HepG2 (cell line): ENCODE data around the gene RAMP3. TPM values are rescaled to one million over a fixed set of nuclear protein-coding genes. Genes with fewer than 3 reads are reported as not detected.

Source experiments
- ETV6 ChIP-seq: sonication (generic); formaldehyde crosslinking; conservative IDR thresholded peaks from 2 replicates; pipeline ENCODE4 v1.4.0; 2020; ENCODE audit warnings: missing genetic modification reagents
- ISX ChIP-seq: sonication (generic); formaldehyde crosslinking; conservative IDR thresholded peaks from 2 replicates; pipeline ENCODE4 v1.5.0; 2020; ENCODE audit warnings: missing genetic modification reagents
- PHF5A ChIP-seq: IDR thresholded peaks from one replicate; pipeline ENCODE4 v1.6.1; 2018; ENCODE audit warnings: low read depth, missing genetic modification reagents; ENCODE audit not compliant: unreplicated experiment
- RARG ChIP-seq: sonication (generic); formaldehyde crosslinking; IDR thresholded peaks from 2 replicates; pipeline ENCODE4 v1.4.0; 2020; ENCODE audit warnings: low read depth, mild to moderate bottlenecking, missing genetic modification reagents
- RCOR2 ChIP-seq: IDR thresholded peaks from 2 replicates; pipeline ENCODE4 v1.6.1; 2016; ENCODE audit warnings: missing biosample characterization, missing genetic modification reagents
- REL ChIP-seq: sonication (generic); formaldehyde crosslinking; conservative IDR thresholded peaks from 2 replicates; pipeline ENCODE4 v1.8.0; 2022; ENCODE audit warnings: mild to moderate bottlenecking, missing genetic modification reagents, moderate library complexity
- STAT6 ChIP-seq: sonication (generic); formaldehyde crosslinking; IDR thresholded peaks from 2 replicates; pipeline ENCODE4 v1.4.0; 2020; ENCODE audit warnings: missing genetic modification reagents, mild to moderate bottlenecking, borderline replicate concordance
- TIGD3 ChIP-seq: sonication (generic); formaldehyde crosslinking; IDR thresholded peaks from 2 replicates; pipeline ENCODE4 v1.5.1; 2020; ENCODE audit warnings: mild to moderate bottlenecking, missing genetic modification reagents, borderline replicate concordance
- WIZ ChIP-seq: sonication (generic); formaldehyde crosslinking; IDR thresholded peaks from 2 replicates; pipeline ENCODE4 v1.5.1; 2020; ENCODE audit warnings: mild to moderate bottlenecking, missing genetic modification reagents
- ZNF660 ChIP-seq: sonication (generic); formaldehyde crosslinking; IDR thresholded peaks from 2 replicates; pipeline ENCODE4 v1.5.1; 2020; ENCODE audit warnings: mild to moderate bottlenecking, low read depth, missing genetic modification reagents, borderline replicate concordance
- polyA plus RNA-seq, 8 experiments: library from polyadenylated mRNA; depleted of rRNA in 3 of 8; stranded (reverse) in 7 of 8; unstranded in 1 of 8; fragments of >200 nt; fragmentation: Illumina TruSeq in 4 of 8; extraction: Trizol in 4 of 8; gene quantifications; 2 replicates each; pipeline versions ENCODE4 v1.2.1 to v1.2.3, GENCODE V29; 2011 to 2016; ENCODE audit warnings: low read depth in 4 of 8, missing spikeins in 1 of 8, mixed read lengths in 1 of 8; ENCODE audit not compliant: insufficient read depth in 1 of 8
- total RNA-seq, 5 experiments: library from RNA; depleted of rRNA; stranded (reverse); fragments of >200 nt; fragmentation: Illumina TruSeq; extraction: Trizol; gene quantifications; 2 replicates each; pipeline ENCODE4 v1.2.3, GENCODE V29; 2016; ENCODE audit warnings: low read depth in 1 of 5
- TF ChIP-seq, protein P1 (sequence below): sonication (generic); formaldehyde crosslinking; IDR thresholded peaks from one replicate; pipeline ENCODE4 v1.5.1; 2020; ENCODE audit warnings: mild to moderate bottlenecking, missing genetic modification reagents; ENCODE audit errors: not compliant biosample characterization
- TF ChIP-seq, protein P2 (sequence below): sonication (generic); formaldehyde crosslinking; IDR thresholded peaks from 2 replicates; pipeline ENCODE4 v1.4.0; 2020; ENCODE audit warnings: mild to moderate bottlenecking, missing genetic modification reagents

Gene RAMP3
- total and polyA plus RNA-seq, 2 of the 13 experiments (the other 11 are each of a cell fraction or from before 2014, with no cell fraction given): not detected

DNA sequence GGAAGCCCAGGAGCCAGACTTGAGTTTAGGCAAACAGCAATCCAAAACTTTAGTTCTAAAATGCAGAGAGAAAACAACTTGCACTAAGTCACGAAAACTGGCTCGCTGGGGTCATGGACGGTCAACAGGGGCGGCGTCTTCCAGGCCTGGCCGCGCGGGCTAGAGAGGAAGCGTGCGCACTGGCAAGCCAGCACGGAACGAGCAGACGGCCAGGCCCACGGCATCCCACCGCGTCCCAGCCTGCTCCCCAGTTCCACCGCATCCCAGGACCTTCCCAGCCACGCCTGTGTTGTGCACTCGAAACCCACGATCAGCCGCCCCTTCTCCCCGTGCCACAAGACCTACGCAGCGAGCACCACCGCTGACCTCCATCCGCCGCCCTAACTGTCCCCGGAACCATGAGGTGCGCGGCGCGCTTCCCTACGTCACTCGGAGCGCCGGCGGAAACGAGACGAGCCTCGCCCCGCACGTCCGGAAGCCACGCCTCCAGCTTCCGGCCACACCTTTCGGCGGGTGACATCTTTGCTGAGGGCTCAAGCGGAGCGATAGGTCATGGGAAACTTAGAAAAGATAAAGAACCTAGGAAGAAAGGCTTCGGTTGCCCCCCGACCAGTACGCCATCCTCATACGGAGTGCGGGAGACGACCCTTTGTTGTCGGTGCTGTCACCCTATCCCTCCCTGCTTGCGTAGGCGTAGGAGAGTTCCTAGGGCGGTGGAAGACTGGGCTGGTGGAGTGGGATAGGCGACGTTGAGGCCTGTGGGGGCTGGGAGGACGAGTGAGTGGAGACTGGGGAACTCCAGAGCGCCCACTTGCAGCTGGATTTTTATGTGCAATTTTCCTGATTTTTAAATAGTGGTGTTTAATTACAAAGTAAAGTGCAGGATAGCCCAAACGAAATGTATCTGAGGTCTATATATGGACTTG lies 46.0 kb upstream of the RAMP3 start, which contains the start of gene TBRG4 (continued):
- TF ChIP-seq TIGD3 (CRISPR knock-in tag) (0 out of 2 replicates have a peak, but pooled peaks have one; percentile 29), RCOR2 (CRISPR knock-in tag) (no peak), STAT6 (CRISPR knock-in tag) (0 out of 2 replicates have a peak, but pooled peaks have one; percentile 58), WIZ (CRISPR knock-in tag) (peak; percentile 37; the same call in 1 of the 2 replicates), PHF5A (CRISPR knock-in tag) (peak; percentile 57), ETV6 (CRISPR knock-in tag) (peak; percentile 87; the same call in 1 of the 2 replicates), ISX (no peak; the same call in 1 of the 2 replicates), ZNF660 (CRISPR knock-in tag) (no peak), REL (CRISPR knock-in tag) (peak; percentile 97), RARG (CRISPR knock-in tag) (0 out of 2 replicates have a peak, but pooled peaks have one; percentile 56)
- TF ChIP-seq, protein P1, sequence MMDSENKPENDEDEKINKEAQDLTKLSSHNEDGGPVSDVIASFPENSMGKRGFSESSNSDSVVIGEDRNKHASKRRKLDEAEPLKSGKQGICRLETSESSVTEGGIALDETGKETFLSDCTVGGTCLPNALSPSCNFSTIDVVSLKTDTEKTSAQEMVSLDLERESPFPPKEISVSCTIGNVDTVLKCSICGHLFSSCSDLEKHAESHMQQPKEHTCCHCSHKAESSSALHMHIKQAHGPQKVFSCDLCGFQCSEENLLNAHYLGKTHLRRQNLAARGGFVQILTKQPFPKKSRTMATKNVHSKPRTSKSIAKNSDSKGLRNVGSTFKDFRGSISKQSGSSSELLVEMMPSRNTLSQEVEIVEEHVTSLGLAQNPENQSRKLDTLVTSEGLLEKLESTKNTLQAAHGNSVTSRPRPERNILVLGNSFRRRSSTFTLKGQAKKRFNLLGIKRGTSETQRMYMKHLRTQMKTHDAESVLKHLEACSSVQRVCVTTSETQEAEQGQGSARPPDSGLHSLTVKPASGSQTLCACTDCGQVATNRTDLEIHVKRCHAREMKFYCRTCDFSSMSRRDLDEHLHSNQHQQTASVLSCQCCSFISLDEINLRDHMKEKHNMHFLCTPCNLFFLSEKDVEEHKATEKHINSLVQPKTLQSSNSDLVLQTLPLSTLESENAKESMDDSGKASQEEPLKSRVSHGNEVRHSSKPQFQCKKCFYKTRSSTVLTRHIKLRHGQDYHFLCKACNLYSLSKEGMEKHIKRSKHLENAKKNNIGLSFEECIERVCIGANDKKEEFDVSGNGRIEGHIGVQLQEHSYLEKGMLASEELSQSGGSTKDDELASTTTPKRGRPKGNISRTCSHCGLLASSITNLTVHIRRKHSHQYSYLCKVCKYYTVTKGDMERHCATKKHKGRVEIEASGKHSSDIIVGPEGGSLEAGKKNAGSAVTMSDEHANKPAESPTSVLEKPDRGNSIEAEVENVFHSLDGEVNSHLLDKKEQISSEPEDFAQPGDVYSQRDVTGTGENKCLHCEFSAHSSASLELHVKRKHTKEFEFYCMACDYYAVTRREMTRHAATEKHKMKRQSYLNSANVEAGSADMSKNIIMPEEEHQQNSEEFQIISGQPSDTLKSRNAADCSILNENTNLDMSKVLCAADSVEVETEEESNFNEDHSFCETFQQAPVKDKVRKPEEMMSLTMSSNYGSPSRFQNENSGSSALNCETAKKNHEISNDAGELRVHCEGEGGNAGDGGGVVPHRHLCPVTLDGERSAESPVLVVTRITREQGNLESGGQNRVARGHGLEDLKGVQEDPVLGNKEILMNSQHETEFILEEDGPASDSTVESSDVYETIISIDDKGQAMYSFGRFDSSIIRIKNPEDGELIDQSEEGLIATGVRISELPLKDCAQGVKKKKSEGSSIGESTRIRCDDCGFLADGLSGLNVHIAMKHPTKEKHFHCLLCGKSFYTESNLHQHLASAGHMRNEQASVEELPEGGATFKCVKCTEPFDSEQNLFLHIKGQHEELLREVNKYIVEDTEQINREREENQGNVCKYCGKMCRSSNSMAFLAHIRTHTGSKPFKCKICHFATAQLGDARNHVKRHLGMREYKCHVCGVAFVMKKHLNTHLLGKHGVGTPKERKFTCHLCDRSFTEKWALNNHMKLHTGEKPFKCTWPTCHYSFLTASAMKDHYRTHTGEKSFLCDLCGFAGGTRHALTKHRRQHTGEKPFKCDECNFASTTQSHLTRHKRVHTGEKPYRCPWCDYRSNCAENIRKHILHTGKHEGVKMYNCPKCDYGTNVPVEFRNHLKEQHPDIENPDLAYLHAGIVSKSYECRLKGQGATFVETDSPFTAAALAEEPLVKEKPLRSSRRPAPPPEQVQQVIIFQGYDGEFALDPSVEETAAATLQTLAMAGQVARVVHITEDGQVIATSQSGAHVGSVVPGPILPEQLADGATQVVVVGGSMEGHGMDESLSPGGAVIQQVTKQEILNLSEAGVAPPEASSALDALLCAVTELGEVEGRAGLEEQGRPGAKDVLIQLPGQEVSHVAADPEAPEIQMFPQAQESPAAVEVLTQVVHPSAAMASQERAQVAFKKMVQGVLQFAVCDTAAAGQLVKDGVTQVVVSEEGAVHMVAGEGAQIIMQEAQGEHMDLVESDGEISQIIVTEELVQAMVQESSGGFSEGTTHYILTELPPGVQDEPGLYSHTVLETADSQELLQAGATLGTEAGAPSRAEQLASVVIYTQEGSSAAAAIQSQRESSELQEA (CRISPR knock-in tag): no peak
- TF ChIP-seq, protein P2, sequence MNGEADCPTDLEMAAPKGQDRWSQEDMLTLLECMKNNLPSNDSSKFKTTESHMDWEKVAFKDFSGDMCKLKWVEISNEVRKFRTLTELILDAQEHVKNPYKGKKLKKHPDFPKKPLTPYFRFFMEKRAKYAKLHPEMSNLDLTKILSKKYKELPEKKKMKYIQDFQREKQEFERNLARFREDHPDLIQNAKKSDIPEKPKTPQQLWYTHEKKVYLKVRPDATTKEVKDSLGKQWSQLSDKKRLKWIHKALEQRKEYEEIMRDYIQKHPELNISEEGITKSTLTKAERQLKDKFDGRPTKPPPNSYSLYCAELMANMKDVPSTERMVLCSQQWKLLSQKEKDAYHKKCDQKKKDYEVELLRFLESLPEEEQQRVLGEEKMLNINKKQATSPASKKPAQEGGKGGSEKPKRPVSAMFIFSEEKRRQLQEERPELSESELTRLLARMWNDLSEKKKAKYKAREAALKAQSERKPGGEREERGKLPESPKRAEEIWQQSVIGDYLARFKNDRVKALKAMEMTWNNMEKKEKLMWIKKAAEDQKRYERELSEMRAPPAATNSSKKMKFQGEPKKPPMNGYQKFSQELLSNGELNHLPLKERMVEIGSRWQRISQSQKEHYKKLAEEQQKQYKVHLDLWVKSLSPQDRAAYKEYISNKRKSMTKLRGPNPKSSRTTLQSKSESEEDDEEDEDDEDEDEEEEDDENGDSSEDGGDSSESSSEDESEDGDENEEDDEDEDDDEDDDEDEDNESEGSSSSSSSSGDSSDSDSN: peak; percentile 93
